ENCODE results near the gene ITPK1. TPM values are rescaled to one million over a fixed set of nuclear protein-coding genes. Genes with fewer than 3 reads are reported as not detected.

Gene ITPK1
- total RNA-seq, 2 donors from 2014 or later: 57.9 to 92.1 TPM

DNA sequence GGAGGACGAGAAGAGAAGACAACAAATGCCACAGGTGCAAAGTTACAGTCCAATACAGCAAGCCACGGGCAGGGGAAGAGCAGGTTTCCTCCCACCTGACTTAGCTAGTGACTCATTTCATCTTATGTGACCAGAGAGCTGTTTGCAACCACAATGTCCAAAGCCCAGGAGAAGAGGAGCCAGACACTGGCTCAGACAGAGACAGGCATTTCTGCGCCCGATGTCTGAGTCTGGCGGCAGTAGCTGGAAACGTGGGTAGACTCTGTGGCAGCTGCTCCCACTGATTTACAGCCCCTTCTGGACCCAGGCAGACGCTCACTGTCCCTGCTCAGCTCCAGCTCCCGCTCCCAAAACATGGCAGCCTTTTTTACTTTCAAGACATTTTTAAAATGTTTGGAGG is 132.8 kb downstream of the ITPK1 start:
- H3K4me1 Mint-ChIP-seq (ENCODE audit: low read depth in 2 of 2): peaks cover 13 to 26% of the 10 kb centered on the region in 2 donors
- DNase-seq (ENCODE audit: low spot score) (no peak), ATAC-seq (no peak)
- no peaks in the 10 kb centered on the region for H3K27me3 Mint-ChIP-seq
- no peak overlapping the region for H3K4me3 Mint-ChIP-seq
- H3K36me3 Mint-ChIP-seq: peaks cover 14% of the 10 kb centered on the region
- H3K27ac Mint-ChIP-seq: no peak overlapping the region
- H3K9me3 Mint-ChIP-seq: peaks cover 7% of the 10 kb centered on the region

- Mint-ChIP-seq H3K9me3 (peaks cover 16% of the 10 kb centered on the region), H3K27ac (peak overlapping the region in 1 of 2 donors; percentile 19), H3K36me3 (peaks cover 26% of the 10 kb centered on the region), H3K27me3 (no peaks in the 10 kb centered on the region), H3K4me1 (ENCODE audit: low read depth in 2 of 2) (peaks cover 13 to 35% of the 10 kb centered on the region in 2 donors), H3K4me3 (no peak overlapping the region)
- ATAC-seq (no peak), DNase-seq (ENCODE audit: low spot score) (no peak)
Measured at GRCh38 chr14:92981726-92982125, 134.0 kb downstream of the ITPK1 start.

GRCh38 chr14:92980866-92981265 is 134.9 kb downstream of the ITPK1 start:
- DNase-seq (ENCODE audit: low spot score) (no peak), ATAC-seq (no peak)
- peaks cover 22% of the 10 kb centered on the region for H3K9me3 Mint-ChIP-seq
- H3K27me3 Mint-ChIP-seq: no peaks in the 10 kb centered on the region
- H3K4me3 Mint-ChIP-seq: no peak overlapping the region
- H3K4me1 Mint-ChIP-seq (ENCODE audit: low read depth in 2 of 2): peaks cover 13 to 33% of the 10 kb centered on the region in 2 donors
- H3K27ac Mint-ChIP-seq: no peak overlapping the region
- peaks cover 34% of the 10 kb centered on the region for H3K36me3 Mint-ChIP-seq

- Mint-ChIP-seq H3K27ac (no peak overlapping the region), H3K4me1 (ENCODE audit: low read depth in 2 of 2) (peaks cover 6 to 32% of the 10 kb centered on the region in 2 donors), H3K27me3 (no peaks in the 10 kb centered on the region), H3K9me3 (peaks cover 23% of the 10 kb centered on the region), H3K4me3 (no peak overlapping the region), H3K36me3 (peaks cover 37% of the 10 kb centered on the region)
- ATAC-seq (no peak), DNase-seq (ENCODE audit: low spot score) (no peak)
Measured at GRCh38 chr14:92978229-92979021, 137.3 kb downstream of the ITPK1 start.

DNA sequence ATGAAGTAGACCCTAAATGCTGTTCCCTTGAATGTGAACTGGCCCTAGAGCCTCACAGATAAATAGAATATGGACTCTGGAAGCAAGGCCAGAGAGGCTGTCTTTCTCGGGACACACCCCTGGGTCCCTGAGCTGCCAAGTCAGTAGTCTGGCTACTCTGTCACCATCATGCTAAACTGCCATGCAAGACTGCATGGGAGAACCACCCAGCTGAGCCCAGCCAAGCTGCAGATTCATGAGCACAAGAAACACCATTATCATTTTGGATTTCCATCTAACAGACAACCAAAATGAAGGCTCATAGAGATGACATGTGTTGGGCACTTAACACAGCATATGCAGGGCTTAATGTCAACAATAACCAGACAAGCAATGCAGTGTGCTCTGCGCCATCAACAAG is 139.5 kb downstream of the ITPK1 start:
- Mint-ChIP-seq H3K9me3 (peaks cover 23% of the 10 kb centered on the region), H3K4me1 (ENCODE audit: low read depth in 2 of 2) (peaks cover 7 to 35% of the 10 kb centered on the region in 2 donors), H3K36me3 (peaks cover 37% of the 10 kb centered on the region), H3K27me3 (no peaks in the 10 kb centered on the region), H3K4me3 (no peak overlapping the region), H3K27ac (no peak overlapping the region)
- no peak for DNase-seq (ENCODE audit: low spot score)
- ATAC-seq: no peak

DNA sequence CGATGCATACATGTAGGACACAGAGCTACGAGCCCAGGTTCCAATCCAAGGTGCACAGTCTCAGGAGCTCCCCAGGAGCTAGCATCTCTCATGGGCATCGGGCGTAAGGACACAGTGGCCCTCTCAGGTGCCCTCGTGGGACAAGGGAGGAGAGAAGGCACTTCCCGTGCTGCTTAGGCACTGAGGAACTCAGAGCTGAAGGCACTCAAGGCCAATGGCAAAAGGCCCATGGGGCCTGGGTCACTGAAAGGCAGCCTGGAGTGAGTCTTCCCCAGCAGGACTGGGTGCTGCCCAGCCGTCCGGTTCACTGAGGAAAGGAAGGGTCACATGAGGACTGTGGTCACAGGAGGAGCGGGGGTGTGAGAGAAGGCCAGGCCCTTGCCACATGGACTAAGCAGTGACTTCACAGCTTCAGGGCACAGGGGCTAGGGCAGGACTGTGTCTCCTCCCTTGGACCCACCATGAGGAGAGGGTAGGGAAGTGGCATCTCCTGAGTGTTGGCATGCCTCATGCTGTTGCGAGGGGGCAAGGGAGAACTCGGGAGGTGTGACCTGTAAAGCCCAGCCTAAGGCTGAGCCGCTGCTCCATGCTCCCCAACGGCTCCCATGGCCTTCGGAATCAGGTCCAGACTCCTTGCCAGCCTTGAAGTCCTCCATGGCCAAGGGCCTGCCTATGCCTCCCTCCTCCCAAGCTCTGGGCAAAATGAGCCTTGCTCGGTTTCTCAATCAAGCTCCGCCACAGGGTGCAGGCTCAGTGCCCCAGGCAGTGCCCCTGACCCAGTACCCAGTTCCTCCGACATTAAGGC is 141.0 kb downstream of the ITPK1 start:
- Mint-ChIP-seq H3K36me3 (peaks cover 36% of the 10 kb centered on the region), H3K27me3 (no peaks in the 10 kb centered on the region), H3K4me1 (ENCODE audit: low read depth in 2 of 2) (peaks cover 6 to 37% of the 10 kb centered on the region in 2 donors)

DNA sequence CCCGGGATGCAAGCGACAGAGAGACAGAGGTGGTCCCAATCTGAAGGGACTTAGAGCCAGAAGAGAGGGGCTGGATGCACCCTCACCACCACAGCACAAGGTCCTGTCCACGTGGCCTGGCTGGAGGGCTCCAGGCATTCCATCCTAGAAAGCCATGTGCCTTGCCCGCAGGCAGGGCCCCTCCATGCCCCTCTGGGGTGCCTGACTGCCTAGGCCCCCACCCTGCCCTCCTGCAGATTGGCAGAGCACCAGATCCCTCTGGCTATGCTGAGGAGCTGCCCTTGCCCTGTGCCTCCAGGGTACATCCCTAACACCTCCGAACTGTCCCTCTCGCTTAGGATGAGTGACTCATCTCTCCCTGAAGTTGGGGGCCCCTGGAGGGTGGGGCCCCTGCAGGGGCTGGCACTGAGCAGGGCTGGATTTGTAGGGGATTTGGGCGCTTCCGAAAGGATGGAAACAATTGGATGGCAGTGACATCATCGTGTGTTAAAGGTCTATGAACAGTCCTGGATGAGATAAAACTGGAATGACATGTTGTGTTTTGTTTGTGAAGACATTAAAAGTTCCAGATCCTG is 141.8 kb downstream of the ITPK1 start:
- Mint-ChIP-seq H3K27ac (no peak overlapping the region), H3K27me3 (no peaks in the 10 kb centered on the region), H3K9me3 (peaks cover 16% of the 10 kb centered on the region), H3K4me1 (ENCODE audit: low read depth in 2 of 2) (peaks cover 6 to 31% of the 10 kb centered on the region in 2 donors), H3K4me3 (no peak overlapping the region), H3K36me3 (peaks cover 27% of the 10 kb centered on the region)
- DNase-seq (ENCODE audit: low spot score) (no peak), ATAC-seq (no peak)

More for the DNA sequence above, 141.0 kb downstream of the ITPK1 start:
- H3K27ac Mint-ChIP-seq: no peak overlapping the region
- DNase-seq (ENCODE audit: low spot score): no peak
- no peak overlapping the region for H3K4me3 Mint-ChIP-seq
- H3K9me3 Mint-ChIP-seq: peaks cover 23% of the 10 kb centered on the region
- peak in 1 of 2 donors; percentile 20 for ATAC-seq

GRCh38 chr14:92973261-92973797 is 142.4 kb downstream of the ITPK1 start:
- Mint-ChIP-seq H3K27ac (no peak overlapping the region), H3K36me3 (peaks cover 27% of the 10 kb centered on the region)

DNA sequence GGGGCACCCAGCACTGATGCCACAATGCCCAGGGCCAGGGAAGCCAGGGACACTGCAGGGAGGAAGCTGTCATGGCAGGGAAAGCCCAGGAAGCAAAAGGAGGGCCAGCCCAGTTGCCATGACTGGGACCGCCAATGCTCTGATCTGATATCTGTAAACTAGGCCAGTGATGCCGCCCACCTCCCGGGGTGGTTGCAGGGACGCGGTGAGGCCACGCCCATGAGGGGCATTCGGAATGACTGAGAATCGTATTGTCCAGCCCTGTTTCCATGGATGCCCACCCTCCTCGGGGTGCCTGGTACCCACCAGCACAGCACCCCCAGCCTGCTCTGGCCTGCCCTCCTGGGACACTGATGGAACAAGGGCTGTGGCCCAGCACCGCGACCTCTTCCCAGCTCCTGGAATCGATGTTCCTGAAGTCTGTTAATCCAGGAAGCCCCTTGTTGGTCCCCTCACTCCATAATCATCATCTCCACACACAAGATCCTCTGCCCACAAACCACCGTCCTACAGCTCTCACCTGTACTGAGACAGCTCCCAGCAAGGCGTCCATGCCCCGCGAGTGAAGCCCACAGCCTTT is 144.0 kb downstream of the ITPK1 start:
- peaks cover 11% of the 10 kb centered on the region for H3K9me3 Mint-ChIP-seq
- H3K4me3 Mint-ChIP-seq: no peak overlapping the region
- H3K27me3 Mint-ChIP-seq: no peaks in the 10 kb centered on the region
- ATAC-seq (no peak), DNase-seq (ENCODE audit: low spot score) (no peak)
- H3K36me3 Mint-ChIP-seq: peaks cover 16% of the 10 kb centered on the region
- H3K27ac Mint-ChIP-seq: no peak overlapping the region
- peaks cover 6 to 25% of the 10 kb centered on the region in 2 donors for H3K4me1 Mint-ChIP-seq (ENCODE audit: low read depth in 2 of 2)

More at GRCh38 chr14:92973261-92973797, 142.4 kb downstream of the ITPK1 start:
- Mint-ChIP-seq H3K9me3 (peaks cover 16% of the 10 kb centered on the region), H3K4me3 (no peak overlapping the region), H3K4me1 (ENCODE audit: low read depth in 2 of 2) (peaks cover 6 to 31% of the 10 kb centered on the region in 2 donors), H3K27me3 (no peaks in the 10 kb centered on the region)
- ATAC-seq (no peak), DNase-seq (ENCODE audit: low spot score) (no peak)

GRCh38 chr14:92970271-92970670 is 145.5 kb downstream of the ITPK1 start:
- Mint-ChIP-seq H3K4me3 (no peak overlapping the region), H3K27me3 (no peaks in the 10 kb centered on the region), H3K27ac (no peak overlapping the region), H3K4me1 (ENCODE audit: low read depth in 2 of 2) (peaks cover 8 to 24% of the 10 kb centered on the region in 2 donors), H3K36me3 (peaks cover 5% of the 10 kb centered on the region), H3K9me3 (peaks cover 4% of the 10 kb centered on the region)
- DNase-seq (ENCODE audit: low spot score) (no peak), ATAC-seq (no peak)

- H3K27me3 Mint-ChIP-seq: no peaks in the 10 kb centered on the region
- peaks cover 5% of the 10 kb centered on the region for H3K36me3 Mint-ChIP-seq
- ATAC-seq: no peak
- H3K9me3 Mint-ChIP-seq: peaks cover 4% of the 10 kb centered on the region
- H3K4me1 Mint-ChIP-seq (ENCODE audit: low read depth in 2 of 2): peaks cover 12 to 28% of the 10 kb centered on the region in 2 donors
- no peak for DNase-seq (ENCODE audit: low spot score)
- H3K4me3 Mint-ChIP-seq: no peak overlapping the region
- H3K27ac Mint-ChIP-seq: no peak overlapping the region
Measured at GRCh38 chr14:92969871-92970270, 145.9 kb downstream of the ITPK1 start.

DNA sequence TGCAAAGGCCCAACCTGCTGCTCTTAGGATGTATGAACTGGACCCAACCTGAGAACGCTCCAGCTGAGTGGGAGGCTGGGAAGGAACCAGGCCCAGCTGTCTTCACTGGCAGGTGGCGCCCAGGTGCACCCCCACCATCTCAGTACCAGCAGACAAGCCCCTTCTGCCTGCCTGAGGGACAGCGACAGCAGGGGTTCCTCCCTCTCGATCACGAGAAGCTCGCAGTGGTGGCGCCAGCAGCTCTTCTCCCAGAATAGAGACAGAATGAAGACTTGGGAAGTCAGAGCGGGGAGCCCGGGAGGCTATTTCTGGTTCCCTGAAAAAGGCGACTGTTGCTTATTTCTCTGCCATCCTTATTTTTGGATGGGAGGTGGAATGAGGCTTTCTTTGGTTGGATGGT is 146.3 kb downstream of the ITPK1 start:
- Mint-ChIP-seq H3K36me3 (peaks cover 5% of the 10 kb centered on the region), H3K4me1 (ENCODE audit: low read depth in 2 of 2) (peaks cover 13 to 30% of the 10 kb centered on the region in 2 donors), H3K27me3 (no peaks in the 10 kb centered on the region), H3K9me3 (peaks cover 4% of the 10 kb centered on the region), H3K27ac (no peak overlapping the region), H3K4me3 (no peak overlapping the region)
- ATAC-seq (no peak), DNase-seq (ENCODE audit: low spot score) (no peak)

GRCh38 chr14:92968291-92969020 is 147.3 kb downstream of the ITPK1 start:
- no peak overlapping the region for H3K4me3 Mint-ChIP-seq
- no peak overlapping the region for H3K27ac Mint-ChIP-seq
- ATAC-seq: no peak
- H3K27me3 Mint-ChIP-seq: no peaks in the 10 kb centered on the region
- no peak for DNase-seq (ENCODE audit: low spot score)
- peaks cover 5% of the 10 kb centered on the region for H3K36me3 Mint-ChIP-seq
- peaks cover 4% of the 10 kb centered on the region for H3K9me3 Mint-ChIP-seq
- H3K4me1 Mint-ChIP-seq (ENCODE audit: low read depth in 2 of 2): peaks cover 13 to 32% of the 10 kb centered on the region in 2 donors

Data from natural killer cell treated with Interleukin-12 subunit alpha and Interleukin-12 subunit beta and Interleukin-15 and Interleukin-18, amount 100 ng/mL, for 72 hours (primary cell).